ENCODE measurements around the gene GSC2.
"Not testable (repeated sequence)": the region's sequence is repeated elsewhere in the genome, so short reads cannot be mapped to it uniquely, and the experiment has no call there.

The GSC2 gene

DNA sequence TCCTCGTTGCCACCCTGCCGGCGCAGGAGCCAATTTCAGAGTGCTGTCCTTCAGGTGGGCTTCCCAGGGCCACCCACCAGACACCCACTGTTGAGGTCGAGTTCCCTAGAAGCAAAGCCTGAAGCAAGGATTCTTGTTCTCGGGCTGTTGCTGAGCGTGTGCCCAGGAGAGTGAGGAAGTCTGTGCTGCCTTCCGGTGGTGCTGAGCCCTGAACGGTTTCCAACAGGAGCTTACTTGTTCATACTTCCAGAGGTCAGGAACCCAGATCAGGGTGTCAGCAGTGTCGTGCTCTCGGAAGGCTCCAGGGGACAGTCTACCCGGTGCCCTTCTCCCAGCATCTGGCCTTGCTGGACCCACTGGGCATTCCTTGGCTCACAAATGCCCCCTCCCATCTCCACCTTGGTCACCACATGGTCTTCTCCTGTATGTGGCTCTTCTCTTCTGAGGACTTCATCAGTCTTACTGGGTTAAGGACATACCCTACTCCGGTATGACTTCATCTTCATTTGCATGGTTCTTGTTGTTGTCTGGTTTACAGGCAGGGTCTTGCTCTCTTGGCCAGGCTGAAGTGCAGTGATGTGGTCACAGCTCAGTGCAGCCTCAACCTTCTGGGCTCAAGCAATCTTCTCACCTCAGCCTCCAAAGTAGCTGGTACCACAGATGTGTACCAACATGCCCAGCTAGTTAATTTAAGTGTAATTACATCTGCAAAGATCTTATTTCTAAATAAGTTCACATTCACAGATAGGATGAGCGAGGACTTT is 17.2 kb upstream of the GSC2 start:
- in situ Hi-C loops (cut with HindIII; ENCODE audit: low pct_ligation_motif_present, low pct_unique_long_range_greater_than_20kb, low sequenced_read_pairs), result no loop called here
- DNase-seq, result no peak

DNA sequence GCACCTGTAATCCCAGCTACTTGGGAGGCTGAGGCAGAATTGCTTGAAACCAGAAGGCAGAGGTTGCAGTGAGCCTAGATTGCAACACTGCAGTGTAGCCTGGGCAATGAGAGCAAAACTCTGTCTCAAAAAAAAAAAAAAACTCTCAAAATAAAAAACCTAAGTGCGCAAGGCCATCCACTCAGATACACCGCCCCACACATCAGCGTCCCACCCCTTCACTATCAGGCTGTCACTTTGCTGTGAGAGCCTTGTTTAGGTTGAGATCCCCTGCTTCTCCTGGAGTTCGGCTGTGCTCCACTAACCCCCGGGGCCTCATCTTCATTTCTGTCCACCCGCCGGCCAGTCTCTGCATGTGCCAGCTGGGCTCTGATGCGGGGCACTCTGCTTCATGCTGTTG is 16.3 kb upstream of the GSC2 start:
- in situ Hi-C loops (cut with HindIII; ENCODE audit: low pct_ligation_motif_present, low pct_unique_long_range_greater_than_20kb, low sequenced_read_pairs), result no loop called here
- DNase-seq, result no peak

DNA sequence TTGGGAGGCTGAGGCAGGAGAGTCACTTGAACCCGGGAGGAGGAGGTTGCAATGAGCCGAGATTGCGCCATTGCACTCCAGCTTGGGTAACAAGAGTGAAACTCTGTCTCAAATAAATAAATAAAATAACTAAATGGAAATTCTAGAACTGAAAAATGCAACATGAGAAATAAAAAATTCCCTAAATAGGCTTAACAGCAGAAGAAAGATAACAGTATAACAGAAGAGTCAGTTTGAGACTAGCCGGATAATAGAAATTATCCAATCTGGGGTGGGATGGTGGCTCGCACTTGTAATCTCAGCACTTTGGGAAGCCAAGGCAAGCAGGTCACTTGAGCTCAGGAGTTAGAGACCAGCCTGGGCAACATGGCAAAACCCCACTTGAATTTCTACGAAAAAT is 14.3 kb upstream of the GSC2 start:
- no peak for DNase-seq
- in situ Hi-C loops (cut with HindIII; ENCODE audit: low pct_ligation_motif_present, low pct_unique_long_range_greater_than_20kb, low sequenced_read_pairs), result no loop called here

DNA sequence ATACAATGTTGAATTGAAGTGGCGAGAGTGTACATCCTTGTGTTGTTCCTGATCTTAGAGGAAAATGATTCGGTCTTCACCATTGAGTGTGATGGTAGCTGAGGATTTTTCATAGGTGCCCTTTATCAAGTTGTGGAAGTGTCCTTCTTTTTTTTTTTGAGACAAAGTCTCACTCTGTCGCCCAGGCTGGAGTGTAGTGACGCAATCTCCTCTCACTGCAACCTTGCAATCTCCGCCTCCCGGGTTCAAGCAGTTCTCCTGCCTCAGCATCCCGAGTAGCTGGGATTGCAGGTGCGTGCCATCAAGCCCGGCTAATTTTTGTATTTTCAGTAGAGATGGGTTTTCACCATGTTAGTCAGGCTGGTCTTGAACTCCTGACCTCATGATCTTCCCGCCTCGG is 8.6 kb upstream of the GSC2 start:
- in situ Hi-C loops (cut with HindIII; ENCODE audit: low pct_ligation_motif_present, low pct_unique_long_range_greater_than_20kb, low sequenced_read_pairs); DNase-seq: not testable (repeated sequence)

DNA sequence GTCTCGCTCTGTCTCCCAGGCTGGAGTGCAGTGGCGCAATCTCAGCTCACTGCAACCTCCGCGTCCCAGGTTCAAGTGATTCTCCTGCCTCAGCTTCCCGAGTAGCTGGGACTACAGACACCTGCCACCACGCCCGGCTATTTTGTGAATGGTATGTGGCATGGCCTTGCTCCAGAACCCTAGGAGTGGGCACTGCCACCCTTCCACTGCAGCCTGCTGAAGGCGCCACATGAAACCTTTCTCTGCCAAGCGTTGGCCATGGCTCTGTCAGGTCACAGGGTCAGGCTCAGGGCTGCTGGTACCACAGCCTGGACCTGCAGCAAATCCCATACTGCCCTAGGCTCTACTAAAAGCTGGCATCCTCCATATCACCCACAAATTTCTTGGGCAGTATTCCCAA is 6.0 kb upstream of the GSC2 start:
- in situ Hi-C loops (cut with HindIII; ENCODE audit: low pct_ligation_motif_present, low pct_unique_long_range_greater_than_20kb, low sequenced_read_pairs); DNase-seq: not testable (repeated sequence)

DNA sequence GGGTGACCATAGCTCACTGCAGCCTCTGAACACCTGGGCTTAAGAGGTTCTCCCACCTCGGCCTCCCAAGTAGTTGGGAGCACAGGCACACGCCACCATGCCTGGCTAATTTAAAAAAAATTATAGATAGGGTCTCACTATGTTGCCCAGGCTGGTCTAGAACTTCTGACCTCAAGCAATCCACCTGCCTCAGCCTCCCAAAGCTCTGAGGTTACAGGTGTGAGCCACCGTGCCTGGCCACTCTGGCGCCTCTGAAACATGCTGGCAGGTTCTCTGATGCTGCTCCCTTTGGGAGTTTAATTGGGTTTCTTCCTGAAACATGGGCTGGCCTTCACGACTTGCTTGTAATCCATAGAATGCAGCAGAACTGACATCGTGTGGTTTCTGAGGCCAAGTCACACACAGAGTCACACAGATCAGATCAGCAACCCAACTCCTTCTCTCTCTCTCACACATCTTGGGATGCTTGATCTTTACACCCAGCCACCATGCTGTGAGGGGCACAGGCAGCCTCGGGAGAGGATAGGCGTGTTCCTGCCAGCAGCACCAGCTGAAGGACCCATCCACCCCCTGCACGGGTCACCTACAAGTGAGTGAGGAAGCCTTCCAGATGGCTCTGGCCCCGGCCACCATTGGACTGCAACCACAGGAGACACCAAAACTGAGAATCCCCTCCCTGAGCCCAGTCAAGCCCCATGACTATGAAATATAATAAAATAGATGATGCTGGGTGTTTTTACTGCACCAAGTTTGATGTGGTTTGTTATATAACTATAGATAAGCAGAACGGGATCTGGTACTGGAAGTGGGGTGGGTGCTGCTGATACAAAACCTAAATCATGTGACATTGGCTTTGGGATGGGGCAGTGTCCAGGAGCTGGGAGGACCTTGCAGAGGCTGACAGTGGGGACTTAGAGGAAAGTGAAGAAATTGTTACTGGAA is 3.1 kb upstream of the GSC2 start:
- no peak for DNase-seq
- in situ Hi-C loops (cut with HindIII; ENCODE audit: low pct_ligation_motif_present, low pct_unique_long_range_greater_than_20kb, low sequenced_read_pairs), result no loop called here

DNA sequence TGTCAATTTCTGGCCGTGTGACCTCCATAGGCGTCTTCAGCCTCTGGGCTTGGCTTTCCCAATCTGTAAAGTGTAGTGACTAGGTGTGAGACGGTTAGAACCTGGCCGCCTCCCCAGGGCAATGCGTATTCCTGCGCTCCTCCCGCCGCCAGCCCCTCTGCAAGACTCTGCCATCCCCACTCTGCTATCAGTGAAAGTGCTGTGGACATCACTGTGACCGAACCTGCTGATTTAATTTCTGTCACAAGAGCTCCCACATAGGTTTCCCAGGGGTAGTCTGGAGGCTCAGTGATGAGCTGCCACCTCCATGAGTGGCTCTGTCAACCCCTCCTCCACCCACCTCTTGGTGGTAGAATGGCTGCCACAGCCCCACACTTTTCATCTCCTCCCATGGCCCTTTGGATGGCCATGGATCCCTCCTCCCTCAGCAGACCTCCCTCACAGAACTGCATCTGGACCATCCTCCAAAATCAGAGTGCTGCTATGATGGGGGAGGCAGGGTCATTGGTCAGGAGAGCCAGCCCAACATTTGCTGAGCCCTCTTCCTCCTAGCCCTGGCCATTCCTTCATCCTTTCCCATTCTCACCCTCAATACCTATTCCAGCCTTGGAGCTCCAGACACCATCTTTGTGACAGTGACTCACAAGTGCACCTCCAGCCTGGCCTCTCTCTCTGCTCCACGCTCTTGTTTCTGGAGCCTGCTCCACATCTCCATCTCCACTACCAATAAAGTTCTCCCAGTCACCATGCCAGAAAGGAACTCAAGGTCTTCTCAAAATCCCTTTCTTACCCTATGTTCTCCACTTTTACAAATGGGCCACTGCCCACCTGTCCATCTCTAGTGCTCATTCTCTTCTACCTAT is 1.5 kb upstream of the GSC2 start:
- no peak for DNase-seq
- in situ Hi-C loops (cut with HindIII; ENCODE audit: low pct_ligation_motif_present, low pct_unique_long_range_greater_than_20kb, low sequenced_read_pairs), result no loop called here

DNA sequence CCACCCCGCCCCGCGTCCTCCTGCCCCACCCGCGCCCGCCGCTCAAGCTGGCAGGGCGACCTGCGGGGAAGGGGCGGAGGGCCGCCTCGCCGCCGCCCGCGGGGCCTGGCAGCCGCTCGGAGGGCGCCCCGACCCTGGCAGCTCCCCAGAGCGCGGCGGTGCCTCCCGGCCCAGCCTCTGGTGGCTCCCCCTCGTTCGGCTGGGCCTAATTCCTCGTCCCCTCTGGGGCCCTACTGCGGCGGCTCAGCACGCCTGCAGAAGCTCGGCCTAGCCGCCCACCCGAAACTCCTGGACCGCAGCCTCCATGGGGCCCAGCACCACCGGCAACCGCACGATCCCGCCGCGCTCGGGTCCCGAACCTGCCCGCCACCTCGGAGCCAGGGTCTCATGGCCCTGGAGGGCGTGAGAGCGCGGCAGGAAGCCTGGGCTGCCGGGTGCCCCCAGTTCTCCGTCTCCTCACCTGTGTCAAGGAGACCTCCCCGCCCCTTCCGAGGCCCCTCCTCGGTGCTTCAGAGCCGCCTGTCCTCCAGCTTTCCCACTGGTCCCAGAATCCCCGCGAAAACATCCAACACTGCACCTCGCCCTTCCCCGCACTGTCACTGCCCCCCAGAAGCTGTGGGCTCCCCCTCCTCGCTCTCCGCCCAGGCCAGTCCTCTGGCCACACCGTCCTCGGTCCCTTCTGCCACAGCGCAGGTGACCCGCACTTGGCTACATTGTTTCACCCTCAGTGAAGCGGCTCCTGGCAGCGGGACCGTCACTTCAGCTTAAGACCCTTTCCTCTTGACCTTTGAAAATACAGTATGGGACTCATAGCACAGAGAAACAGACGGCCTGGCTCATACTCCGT is 613 bp upstream of the GSC2 start:
- no peak for DNase-seq
- in situ Hi-C loops (cut with HindIII; ENCODE audit: low pct_ligation_motif_present, low pct_unique_long_range_greater_than_20kb, low sequenced_read_pairs), result no loop called here

DNA sequence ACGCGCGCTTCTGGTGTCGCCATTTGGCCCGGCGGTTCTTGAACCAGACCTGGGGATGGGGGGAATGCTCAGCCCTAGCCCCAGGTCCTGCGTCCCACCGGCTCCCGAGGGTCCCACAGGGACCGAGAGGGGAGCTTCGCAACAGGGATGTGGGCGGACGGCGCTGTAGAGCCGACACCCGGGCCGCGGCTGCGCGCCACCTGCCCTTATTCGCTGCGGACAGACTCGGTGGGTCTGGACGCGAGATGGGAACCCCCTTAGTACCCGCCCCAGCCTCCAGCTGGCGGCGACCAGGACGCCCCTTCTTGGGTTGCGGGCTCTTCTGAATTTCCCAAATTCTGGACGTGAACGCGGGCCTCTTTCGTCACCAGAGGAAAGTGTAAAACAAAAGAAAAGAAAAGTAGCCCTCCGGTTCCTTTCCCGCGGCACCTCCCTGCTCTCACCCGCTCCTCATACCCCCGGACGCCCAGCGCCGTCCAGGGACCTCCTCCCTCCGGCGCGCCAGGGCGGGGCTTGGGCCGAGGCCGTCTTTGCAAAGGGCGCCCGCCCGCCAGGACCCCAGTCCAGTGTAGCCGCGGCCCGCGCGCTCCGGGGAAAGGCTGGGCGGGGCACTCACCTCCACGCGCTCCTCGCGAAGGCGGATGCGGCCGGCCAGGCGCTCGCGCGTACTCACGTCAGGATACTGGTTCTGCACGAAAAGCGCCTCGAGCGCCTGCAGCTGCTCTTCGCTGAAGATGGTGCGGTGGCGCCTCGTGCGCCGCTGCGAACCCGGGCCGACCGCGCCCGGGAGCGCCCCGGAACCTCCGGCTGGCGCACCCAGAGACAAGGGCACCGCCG is 827 bp downstream of the GSC2 start:
- no peak for DNase-seq
- in situ Hi-C loops (cut with HindIII; ENCODE audit: low pct_ligation_motif_present, low pct_unique_long_range_greater_than_20kb, low sequenced_read_pairs), result no loop called here

DNA sequence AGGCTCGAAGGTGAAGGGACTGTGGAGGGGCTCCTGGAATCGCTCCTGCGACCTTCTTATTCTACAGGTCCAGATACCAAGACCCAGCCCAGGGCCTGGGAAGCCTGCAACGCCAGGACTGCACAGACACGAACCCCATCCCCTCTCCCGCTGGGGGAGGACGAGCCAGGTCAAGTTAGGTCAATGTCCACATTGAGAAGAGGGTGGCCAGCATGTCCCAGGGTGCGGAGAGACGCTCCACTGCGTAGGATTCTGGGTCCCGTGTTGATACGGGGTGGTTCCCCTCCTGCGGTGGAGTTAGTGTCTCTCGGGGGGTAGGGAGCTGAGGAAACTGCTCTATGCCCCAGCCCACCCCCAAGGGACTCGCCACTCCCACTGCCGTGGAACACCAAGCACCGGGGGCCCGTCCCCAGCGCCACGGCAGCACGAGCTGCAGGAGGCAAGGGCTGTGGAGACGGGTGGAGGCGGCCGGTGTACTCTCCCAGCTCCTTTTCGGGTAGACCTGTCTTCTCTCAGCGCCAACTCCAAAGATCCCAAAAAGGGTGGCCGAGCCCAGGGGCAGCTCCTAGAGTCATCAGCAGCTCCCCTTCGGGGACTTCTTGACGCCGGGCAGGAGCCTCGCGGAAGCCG is 1.6 kb downstream of the GSC2 start:
- no peak for DNase-seq
- in situ Hi-C loops (cut with HindIII; ENCODE audit: low pct_ligation_motif_present, low pct_unique_long_range_greater_than_20kb, low sequenced_read_pairs), result no loop called here

DNA sequence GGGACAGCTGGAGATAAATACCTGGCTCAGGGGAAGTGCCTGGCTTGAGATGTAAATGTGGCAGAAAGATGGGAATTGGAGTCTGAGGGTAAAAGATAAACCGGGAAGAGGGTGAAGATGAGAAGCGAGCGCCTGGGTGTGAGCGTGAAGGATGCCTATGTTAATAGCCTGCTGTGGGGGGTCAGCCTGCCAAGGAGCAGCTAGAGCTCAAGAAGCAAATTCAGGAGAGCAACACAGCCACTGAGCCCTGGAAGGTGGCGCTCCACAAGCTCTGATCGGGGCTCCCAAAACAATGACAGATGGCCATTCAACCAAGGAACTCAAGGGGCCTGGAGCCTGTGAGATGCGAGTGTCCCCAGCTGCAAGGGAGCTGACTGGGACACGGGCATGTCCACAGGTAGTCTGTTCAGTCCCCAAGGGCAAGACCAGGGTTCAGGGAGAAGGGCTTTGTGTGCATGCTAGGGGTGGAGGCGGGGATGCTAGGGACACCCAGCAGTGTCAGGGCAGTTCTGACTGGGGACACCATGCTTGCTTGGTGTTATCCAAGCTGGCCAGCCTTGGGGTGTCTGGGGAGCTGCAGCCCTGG is 2.8 kb downstream of the GSC2 start:
- in situ Hi-C loops (cut with HindIII; ENCODE audit: low pct_ligation_motif_present, low pct_unique_long_range_greater_than_20kb, low sequenced_read_pairs), result no loop called here
- no peak for DNase-seq

DNA sequence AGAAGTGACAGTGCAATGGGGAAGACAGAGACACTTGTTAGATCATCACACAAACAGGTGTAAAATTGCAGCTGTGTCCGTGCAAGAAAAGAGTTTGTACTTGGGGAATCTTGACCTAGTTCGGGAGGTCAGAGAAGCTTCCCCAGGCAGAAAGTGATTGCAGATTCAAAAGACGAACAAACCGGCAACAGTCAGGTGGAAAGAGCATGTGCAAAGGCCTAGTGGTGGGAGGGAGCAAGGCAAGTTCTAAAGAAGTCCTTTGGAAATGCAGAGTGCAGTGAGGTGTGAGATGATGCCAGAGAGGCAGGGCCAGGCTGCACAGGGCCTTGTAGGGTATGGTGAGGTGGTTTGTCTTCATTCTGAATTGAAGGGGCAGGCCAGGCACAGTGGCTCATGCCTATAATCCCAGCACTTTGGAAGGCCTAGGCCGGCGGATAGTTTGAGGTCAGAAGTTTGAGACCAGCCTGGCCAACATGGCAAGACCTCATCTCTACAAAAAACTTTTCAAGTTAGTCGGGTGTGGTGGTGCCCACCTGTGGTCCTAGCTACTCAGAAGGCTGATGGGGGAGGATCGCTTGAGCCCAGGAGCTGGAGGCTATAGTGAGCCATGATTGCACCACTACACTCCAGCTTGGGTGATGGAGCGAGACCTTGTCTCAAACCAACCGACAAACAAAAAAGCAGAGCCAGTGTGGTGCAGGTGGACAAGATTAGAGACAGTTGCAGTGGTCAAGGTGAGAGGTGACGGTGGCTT is 3.7 kb downstream of the GSC2 start:
- in situ Hi-C loops (cut with HindIII; ENCODE audit: low pct_ligation_motif_present, low pct_unique_long_range_greater_than_20kb, low sequenced_read_pairs), result no loop called here

DNA sequence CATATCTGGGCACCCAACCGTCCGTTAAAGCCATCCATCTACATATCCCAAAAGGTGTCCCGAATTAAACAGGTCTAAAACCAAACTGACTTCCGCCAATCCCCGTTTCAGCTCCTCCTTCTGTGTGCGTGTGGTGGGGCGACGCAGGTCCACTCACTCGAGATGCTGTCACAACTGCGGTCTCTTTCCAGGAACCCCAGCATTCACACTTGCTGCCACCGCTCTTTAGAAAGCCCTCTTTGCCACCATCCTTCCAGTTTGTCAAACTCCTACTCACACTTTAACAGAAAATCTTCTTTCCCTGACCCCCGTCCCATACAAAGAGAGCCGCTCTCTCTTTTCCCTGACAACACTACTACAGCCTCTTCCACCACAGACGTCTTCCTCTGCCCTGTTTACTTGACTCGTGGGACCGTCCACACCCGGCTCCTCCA is 6.1 kb downstream of the GSC2 start:
- in situ Hi-C loops (cut with HindIII; ENCODE audit: low pct_ligation_motif_present, low pct_unique_long_range_greater_than_20kb, low sequenced_read_pairs), result no loop called here

More for the DNA sequence above, 3.7 kb downstream of the GSC2 start:
- DNase-seq, result no peak

DNA sequence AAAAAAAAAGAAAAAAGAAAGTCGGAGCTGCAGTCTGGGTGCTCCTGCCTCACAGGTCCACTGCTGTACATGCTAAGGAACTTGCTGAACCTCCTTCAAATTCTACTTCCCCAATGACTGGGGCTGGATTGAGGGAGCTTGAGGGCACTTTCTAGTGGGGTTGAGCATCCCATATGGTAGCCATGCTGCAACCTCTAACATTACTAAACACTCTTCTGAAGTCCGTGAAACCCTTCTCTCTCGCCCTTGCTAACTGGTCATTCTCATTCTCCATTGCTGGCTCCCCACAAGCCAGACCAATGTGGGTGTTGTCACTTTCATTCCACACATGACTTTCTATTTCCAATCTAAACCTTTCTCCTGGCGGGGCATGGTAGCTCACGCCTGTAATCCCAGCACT is 6.9 kb downstream of the GSC2 start:
- DNase-seq, result no peak
- in situ Hi-C loops (cut with HindIII; ENCODE audit: low pct_ligation_motif_present, low pct_unique_long_range_greater_than_20kb, low sequenced_read_pairs), result no loop called here

More for the DNA sequence above, 6.1 kb downstream of the GSC2 start:
- DNase-seq, result no peak

DNA sequence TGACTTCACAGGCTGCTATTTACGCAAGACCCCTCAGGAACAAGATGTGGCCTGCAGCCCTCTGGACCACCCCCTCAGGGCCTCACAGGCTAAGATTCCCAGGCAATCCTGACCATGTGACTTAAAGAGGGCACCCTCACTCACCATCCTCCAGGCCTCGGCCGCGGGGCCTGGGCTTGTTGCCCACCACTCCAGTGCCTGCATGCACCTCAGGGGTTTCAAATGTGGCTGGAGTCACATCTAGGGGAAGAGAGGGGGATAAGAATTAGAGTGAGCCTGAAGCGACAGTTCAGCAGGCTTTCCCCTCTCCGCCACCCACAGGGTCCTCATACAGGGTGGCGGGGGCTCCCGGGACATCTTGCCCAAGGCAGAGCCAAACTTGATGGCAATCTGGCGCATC is 7.7 kb downstream of the GSC2 start:
- in situ Hi-C loops (cut with HindIII; ENCODE audit: low pct_ligation_motif_present, low pct_unique_long_range_greater_than_20kb, low sequenced_read_pairs), result no loop called here
- no peak for DNase-seq

DNA sequence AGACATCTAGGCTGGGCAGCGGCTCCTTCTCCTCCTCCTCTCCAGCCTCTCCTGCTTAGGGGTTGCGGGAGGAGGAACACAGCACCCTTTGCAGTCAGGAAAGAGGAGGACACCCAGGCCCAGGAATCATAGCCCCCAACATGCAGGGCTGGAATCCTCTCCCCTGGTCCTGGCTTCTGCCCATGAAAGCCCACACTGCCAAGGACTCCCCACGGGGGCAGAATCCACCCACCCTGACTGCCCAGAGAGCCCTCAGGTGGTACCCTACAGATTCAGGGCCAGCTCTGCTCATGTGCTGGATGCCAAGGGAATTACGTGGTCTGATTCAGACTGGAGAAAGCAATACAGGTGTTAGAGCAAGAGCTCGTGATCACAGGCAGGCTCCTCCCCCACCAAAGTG is 10.1 kb downstream of the GSC2 start:
- DNase-seq, result no peak
- in situ Hi-C loops (cut with HindIII; ENCODE audit: low pct_ligation_motif_present, low pct_unique_long_range_greater_than_20kb, low sequenced_read_pairs), result no loop called here

Data from ACHN (cell line).